DMS 273 (cell line): ENCODE results near the gene GALNT12.
A peak's percentile ranks its signal among the peaks of the same experiment; 100 is the strongest.

ENCODE experiments used
- DNase-seq: peaks from one replicate; lab custom pipeline; 2025; ENCODE audit not compliant: unreplicated experiment; lab: John Stamatoyannopoulos, UW

Gene GALNT12

DNA sequence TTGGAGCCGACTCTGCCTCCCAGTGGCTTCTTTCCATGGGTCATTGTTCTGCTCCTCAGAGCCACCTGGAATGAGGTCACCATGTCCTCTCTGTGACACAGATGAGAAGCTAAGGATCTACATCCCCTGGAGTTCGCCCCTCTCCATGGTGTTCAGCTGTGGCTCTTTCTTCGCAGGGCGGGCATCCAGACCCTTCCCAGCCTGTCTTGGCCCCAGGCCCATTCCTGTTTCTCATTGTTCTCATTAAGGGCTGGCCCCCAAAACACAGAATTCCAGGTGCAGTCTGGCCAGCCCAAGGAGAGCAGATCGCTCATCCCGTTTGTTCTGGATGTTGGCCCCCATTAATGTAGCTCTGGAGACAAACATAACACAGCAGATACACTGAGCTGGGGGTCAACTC lies 69.8 kb downstream of the GALNT12 start:
- DNase-seq: no peak

DNA sequence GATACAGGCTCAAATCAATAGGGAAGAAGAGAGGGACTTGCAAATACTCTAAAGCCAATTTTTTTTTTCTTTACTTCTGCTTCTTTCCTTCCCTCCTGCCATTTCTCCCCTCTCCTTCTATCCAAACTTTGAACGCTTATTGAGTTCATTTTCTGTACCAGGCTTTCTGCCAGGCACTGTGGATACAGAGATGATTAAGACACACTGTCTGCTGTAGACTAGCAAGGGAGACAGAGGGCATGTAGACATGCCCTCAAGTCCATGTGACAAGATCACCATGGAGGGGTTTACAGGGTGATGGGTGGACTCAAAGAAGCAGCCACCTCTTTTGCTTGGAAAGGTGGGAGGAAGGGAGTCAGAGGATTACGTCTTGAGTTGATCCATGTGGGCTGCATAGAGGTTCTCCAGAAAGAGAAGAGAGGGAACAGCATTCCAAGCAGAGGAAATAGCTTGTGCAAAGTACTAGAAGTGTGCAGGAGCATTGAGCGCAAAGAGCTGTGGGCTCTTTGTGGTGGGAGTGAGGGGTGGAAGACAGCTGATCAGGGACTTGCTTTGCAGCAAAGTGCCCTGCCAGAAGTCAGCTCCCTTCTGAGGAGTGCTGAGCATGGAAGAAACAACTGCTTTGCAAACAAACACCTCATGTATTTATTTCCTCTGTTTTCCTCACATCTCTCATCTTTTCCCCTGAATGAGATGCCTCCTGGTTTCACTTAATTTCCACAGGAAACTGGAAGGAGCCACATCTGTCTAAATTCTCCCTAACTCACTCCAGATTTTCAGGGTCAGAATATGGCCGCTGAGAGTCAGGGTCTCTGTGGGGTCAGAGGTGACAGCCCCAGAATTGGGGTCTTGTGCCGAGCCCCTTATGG lies 71.9 kb downstream of the GALNT12 start:
- DNase-seq: no peak

DNA sequence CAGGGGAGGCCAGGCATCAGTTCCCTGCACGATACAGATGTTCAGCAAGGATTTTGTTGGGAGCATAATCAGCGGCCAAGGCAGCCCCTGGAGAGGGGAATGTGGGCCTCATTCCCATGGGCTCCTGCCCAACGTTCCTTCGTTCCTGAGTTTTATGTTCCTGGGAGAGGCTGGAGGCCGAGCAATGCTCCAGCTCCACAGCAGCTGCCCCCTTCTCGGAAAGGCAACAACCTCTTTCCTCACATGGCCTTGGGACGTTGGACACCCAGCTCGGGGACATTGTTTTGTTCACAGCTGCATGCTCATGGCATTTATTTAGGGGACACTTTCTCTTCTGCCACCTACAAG lies 72.5 kb downstream of the GALNT12 start:
- DNase-seq: no peak

DNA sequence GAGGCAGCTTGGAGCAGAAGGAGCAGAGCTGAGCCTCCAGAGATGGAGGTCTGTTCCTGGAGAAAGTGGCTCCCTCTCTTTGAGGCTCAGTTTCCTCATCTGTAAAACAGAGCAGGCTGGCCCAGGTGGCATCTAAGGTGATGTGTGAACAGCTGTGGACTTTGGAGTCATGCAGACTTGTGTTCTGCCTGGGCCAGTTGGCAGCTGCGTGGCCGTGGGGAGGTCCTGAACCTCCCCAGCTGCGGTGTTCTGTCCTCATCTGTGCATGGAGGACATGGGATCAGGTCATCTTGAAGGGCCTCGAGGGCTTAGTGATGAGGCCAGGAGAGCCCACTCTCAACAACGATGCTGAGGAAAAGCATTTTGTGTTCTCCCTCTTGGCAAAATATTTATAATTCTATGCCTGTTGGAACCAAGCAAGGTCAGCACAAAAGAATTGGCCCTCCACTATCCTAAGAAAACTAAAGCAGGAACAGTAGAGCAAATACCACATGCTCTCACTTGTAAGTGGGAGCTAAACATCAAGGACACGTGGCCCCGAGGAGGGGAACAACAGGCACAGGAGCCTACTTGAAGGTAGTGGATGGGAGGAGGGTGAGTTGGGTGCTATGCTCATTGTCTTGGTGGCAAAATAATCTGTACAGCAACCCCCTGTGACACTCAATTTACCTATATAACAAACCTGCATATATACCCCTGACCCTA lies 73.0 kb downstream of the GALNT12 start:
- DNase-seq: no peak

DNA sequence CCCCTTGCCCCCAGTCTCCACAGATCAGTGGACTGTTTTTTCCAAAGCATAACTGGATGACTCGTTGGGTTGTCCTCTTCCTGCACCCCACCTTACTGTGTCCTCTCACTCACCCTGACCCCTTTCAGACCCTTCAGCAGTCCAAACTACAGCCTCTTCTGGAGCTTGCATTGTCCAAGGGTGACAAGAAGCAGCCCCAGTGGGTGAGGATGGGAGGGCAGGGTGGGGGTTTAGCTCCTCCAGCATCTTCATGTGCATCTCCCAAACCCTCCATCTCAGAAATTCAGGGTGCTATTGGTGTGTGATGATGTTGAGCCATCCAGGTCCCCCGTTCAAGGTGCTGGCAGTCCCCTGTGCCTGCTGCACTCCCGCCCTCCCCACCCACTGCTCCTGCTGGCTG lies 73.9 kb downstream of the GALNT12 start:
- DNase-seq: no peak

DNA sequence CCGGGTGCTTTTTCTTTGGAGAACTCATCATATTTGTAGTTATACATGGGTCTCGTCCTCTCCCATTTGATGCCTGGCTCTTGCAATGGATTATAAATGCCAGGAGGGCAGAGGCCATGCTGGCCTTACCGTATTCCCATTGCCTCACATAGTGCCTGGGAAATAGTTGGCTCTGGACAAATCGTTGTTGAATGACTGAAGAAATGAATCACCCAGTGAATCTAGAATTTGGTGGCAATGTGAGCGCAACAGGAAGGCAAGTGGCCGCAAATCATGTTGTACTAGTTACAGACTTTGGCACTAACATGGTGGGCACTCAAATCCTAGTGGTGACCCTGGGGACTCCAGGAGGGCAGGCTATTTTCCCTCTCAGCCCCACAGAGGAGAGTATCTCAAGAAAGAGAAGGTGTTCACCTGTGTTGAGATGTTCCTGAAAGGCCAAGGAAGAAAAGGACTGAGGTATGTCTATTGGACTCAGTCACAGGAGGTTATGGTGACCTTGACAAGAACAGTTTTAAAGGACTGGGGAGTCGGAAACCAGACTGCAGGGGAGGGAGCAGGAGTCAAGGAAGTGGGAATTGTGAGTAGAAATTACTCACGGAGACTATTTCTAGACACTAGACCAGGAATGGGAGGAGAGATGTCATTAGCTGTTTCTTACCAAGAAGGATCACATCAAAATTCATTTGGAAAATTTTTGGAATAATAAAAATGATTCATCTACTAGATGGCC lies 74.5 kb downstream of the GALNT12 start:
- no peak for DNase-seq

DNA sequence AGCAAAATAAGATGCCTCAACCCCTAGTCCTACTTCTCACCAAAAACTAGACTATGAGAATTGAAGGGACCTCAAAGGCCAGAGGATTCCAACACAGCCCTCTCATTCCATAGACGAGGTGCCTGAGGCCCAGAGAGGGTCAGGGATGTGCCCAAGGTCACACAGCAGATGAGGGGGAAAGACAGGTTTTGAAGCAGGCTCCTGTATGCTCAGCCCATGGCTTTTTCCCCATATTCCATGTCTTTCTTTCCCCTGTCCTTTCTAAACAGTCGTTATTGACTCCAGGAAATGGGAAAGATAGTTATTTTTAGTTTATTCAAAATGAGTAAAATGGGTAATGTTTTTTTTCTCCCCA lies 75.1 kb downstream of the GALNT12 start:
- no peak for DNase-seq

DNA sequence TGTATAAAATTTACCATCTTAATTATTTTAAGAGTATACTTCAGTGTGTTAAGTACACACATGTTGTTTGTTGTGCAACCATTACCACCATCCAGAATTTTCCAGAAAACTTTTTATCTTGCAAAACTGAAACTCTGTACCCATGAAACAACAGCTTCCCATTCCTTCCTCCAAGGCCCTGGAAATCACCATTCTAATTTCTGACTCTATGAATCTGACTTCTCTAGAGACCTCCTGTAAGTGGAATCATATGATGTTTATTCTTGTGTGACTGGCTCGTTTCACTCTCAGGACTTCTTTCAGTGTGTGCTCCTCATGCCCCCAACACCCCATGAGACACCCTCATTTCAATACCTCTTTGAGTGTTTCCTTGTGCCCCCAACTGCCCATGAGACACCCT lies 75.8 kb downstream of the GALNT12 start:
- no peak for DNase-seq

DNA sequence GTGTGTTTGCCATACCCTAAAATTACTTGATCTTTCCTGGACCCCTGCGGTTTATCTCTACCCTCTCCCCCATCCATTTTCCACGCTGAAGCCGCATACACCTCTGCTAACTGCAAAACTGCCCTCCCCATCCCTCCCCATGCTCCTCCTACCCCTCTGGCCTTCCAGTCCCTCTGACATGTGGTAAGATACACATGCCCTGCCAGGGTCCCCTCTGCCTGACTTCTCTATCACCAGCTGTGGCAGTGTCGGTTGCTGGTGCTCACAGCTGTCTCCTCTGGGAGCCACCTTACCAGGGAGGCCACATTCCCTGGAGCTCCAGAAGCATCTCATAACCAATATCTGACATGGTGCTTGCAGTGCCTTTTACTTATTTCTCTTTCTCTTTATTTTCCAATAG lies 77.4 kb downstream of the GALNT12 start:
- DNase-seq: no peak

DNA sequence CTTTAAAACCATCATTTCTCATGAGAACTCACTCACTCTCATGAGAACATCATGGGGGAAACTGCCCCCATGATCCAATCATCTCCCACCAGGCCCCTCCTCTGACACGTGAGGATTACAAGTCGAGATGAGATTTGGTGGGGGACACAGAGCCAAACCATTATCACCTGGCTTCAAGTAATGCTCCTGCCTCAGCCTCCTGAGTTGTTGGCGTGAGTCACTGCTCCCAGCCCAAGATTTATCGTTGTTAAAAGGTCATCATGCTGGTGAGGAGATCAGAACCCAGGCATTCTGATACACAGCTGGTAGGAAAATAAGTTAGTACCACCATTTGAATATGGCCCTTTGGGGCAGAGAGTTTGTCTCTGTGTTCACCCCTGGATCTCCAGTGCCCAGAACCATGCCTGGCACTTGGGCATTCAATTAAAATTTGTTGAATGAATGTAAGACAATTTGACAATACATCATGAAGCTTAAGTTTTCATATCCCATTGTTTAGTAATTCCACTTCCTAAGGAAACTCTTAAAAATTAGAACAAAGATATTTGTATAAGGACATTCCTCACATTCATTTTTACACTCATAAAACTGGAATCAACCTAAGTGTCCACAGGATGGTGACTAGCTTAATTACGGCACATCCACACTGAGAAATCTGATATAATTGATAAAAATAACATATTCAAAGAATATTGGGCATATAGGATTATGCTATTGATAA lies 78.3 kb downstream of the GALNT12 start:
- no peak for DNase-seq

DNA sequence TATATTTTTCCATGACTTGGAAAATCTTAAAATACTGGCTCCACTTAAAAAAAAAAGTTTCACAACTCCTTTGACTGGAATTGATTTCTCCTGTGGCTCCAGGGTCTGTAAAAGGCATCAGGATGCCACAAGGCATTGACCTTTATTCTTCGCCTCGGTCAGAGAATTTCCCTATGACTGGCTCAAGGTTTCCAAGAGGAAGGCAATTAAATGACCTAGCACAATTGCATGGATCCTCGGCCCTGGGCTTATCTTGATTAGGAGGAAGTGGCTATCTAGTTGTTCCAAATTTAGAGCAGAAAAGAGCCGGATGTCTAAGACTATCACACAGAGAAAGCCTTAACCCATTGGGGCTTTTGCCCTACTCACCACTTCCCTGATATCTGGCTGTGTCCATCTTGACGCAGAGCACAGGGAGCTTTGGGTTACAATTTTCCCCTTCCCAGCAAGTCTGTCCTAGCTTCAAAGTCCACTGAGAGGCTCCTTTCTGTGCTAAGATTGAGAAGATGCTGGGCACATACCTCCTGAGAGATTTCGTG lies 79.3 kb downstream of the GALNT12 start:
- no peak for DNase-seq

DNA sequence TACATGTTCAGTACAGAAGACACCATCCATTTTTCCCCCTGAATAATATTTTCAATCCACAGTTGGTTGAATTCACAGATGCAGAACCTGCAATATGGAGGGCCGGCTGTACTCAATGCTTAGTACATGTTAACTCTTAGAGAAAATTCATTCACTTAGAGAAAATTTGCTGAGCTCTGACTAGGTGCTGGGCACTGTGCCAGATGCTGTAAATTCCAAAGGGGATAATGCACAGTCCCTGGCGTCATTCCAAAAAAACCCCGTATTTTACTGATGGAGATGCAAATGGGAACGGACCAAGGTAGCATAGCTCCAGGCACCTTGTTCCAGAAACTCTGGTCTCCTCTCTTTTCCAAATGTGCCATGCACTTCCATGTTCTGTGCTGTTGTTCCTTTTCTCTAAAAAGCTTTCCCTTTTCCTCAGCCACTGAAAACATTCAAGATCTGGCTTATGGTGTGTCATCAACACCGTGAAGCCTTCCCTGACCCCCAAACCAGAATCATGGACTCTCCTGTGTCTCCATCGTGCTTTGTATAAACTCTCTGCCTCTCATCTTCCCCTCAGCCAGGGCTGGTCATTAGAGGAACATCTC lies 80.5 kb downstream of the GALNT12 start:
- DNase-seq: peak; percentile 20

DNA sequence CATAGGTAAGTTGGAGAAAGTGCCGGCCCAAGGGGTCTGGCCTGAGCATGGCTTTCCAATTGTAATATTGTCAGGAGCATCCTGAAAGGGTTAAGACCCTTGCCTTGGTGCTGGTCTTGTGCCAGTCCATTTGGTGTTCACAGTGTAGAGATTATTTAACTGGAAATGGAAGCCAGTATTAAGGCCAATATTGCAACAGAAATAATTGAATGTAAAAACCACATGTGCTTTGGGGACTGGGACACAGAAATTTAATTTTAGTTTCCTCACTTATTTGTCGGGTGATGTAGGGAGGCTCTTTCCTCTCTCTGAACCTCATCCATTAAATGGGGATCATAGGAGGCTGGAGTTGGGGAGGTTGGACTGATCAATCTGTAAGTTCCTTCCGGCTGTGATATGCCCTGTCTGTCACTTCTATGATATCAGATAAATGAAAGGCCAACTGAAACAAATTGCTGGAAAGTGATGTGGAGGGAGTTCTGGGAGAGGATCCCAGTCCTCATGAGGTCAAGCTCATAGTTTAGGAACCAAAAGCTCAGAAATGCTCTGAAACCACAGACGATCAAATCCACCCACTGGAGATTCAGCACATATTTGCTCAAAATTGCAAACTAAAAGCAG lies 81.4 kb downstream of the GALNT12 start:
- DNase-seq: no peak

DNA sequence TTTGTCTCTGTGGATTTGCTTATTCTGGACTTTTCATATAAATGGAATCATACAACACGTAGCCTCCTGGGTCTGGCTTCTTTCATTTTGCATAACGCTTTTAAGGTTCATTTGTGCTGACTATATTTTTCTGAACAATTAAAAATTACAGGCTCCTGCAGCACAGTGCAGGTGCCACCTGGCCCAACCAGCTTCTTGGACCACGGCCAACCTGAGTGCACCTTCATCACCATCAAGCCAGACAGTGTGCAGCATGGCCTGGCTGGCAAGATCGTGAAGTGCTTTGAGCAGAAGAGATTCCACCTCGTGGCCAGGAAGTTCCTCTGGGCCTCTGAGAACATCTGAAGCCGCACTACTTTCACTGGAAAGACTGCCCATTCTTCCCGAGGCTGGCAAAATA lies 82.8 kb downstream of the GALNT12 start:
- DNase-seq: no peak

DNA sequence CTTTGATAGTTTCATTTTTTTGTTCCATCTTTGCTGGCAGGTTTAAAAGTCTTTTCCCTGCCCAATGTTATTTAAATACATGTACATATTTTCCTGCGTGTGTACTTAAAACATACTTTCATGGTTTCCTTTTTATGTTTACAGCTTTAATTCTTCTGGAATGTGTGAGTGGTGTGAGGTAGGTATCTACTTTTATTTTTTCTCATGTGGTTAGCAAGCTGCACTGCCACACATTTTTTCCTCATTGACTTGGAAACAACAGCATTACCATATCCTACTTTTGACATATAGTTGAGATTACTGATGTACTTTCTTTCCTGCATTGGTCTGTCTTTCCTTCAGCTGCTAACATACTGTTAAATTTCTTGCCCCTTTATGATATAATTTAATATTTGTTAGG lies 84.8 kb downstream of the GALNT12 start:
- no peak for DNase-seq

DNA sequence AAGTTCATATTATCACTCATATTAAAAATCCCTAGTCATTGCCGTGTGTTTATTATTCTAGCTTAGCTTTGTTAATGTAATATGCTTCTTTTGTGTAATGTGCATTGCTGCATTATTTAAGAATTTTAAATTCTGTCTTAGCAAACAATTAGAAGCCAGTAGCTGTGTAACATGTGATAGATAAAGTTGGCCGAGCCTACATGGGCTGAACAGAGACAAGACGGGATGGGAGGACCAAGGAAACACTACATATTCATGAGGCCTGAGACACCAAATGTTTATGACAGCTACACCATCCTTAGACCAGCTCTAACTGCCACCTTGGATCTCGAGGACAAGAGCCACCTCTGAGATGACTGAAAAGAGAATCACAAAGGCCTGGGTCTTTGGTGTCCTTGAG lies 85.2 kb downstream of the GALNT12 start:
- no peak for DNase-seq

DNA sequence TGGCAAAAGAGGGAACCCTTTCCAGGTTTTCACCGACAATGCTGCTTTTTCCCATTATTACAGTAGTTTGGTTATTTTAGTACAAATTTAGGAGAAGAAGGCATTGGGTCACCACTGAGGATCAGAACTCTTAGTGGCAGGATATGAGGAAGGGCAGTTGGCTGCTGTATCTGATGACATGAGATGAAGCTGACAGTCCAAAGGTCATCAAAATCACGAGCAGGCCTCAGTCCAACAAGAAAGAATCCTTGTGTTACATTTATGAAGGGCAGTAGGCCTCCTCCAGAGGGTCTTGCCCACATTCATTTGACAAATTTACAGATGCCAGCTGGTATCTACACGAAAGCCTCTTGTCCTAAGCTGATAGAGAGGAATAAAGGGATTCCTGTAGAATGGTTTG lies 86.7 kb downstream of the GALNT12 start:
- no peak for DNase-seq

DNA sequence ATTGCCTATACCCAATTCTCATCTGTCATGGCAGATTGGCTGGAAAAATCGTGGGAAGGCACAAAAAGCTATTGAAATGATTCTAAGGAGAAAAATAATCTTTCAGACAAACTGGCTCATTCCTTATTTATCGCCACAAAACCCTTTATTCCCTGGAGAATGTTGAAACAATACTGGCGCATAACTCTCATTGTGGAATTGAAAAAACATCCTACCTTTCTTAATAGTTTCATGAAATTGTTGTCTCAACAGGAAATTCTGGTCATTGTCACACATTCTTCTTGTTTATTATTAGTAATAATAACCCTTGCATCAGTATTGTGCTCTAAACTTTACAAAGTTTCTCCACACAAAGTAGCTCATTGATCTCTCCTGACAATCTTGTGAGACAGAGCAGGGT lies 87.3 kb downstream of the GALNT12 start:
- DNase-seq: no peak

DNA sequence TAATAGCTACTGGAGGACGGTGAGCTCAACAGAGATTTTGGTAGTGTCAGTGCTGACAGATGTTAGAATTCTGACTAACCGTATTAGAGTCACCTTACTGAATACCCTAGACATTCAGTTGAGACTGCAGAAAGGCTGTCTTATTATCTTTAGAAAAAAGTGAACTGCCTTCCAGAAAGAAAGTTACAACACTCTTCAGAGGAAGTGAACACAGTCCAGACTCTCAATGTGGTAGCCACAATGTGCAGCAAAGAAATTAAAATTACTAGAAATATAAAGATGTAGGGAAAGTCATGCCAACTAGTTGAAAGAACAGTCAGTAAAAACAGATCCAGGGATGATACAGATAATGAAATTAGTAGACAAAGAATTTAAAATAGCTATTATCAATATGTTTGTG lies 89.2 kb downstream of the GALNT12 start:
- no peak for DNase-seq

DNA sequence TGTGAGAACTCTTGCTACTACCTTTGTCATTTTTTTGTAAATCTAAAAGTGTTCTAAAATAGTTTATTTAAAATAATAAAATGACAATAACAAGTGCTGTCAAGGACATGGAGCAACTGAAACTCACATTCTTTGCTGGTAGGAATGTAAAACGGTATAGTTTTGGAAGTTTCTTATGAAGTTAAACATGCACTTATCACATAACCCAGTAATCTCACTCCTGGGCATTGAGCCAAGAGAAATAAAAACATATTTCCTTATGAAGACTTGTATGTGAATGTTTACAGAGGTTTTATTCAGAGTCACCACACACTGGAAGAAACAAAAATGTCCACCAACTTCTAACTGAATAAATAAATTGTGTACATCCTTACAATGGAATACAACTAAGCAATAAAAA lies 90.3 kb downstream of the GALNT12 start:
- no peak for DNase-seq
